Activated T-cell treated with anti-CD3 and anti-CD28 coated beads, Interleukin-2, amount 50 U/mL, for 1 hour (primary cell): ENCODE measurements around the gene GALNTL6.

Experiments used
- DNase-seq: peaks from one replicate; pipeline ENCODE4 v3.0.0-alpha.2; 2020

Gene GALNTL6

GRCh38 chr4:172253409-172253808, 440.2 kb downstream of the GALNTL6 start:
- no peak for DNase-seq

GRCh38 chr4:172256820-172257219, 443.6 kb downstream of the GALNTL6 start:
- no peak for DNase-seq

GRCh38 chr4:172270397-172270796, 457.2 kb downstream of the GALNTL6 start:
- DNase-seq = no peak

- no peak for DNase-seq
These were observed 473.9 kb downstream of the GALNTL6 start for GRCh38 chr4:172287117-172287516.

GRCh38 chr4:172305698-172306097, 492.5 kb downstream of the GALNTL6 start:
- no peak for DNase-seq

GRCh38 chr4:172308078-172308477, 494.9 kb downstream of the GALNTL6 start:
- DNase-seq = no peak

GRCh38 chr4:172311682-172312081, 498.5 kb downstream of the GALNTL6 start:
- DNase-seq = no peak

GRCh38 chr4:172323288-172323687, 510.1 kb downstream of the GALNTL6 start:
- no peak for DNase-seq

GRCh38 chr4:172344308-172344938, 531.2 kb downstream of the GALNTL6 start:
- no peak for DNase-seq

- DNase-seq = no peak
These were observed 535.2 kb downstream of the GALNTL6 start for GRCh38 chr4:172348426-172348825.

- DNase-seq = no peak
These were observed 539.2 kb downstream of the GALNTL6 start for GRCh38 chr4:172352356-172352755.

GRCh38 chr4:172356016-172356415, 542.8 kb downstream of the GALNTL6 start:
- DNase-seq = no peak

- no peak for DNase-seq
These were observed 543.9 kb downstream of the GALNTL6 start for GRCh38 chr4:172357006-172357540.

GRCh38 chr4:172362569-172362968, 549.4 kb downstream of the GALNTL6 start:
- no peak for DNase-seq

- no peak for DNase-seq
These were observed 556.3 kb downstream of the GALNTL6 start for GRCh38 chr4:172369471-172369959.

GRCh38 chr4:172377486-172378140, 564.4 kb downstream of the GALNTL6 start:
- no peak for DNase-seq

GRCh38 chr4:172379834-172380233, 566.6 kb downstream of the GALNTL6 start:
- DNase-seq = no peak

GRCh38 chr4:172390331-172390730, 577.1 kb downstream of the GALNTL6 start:
- DNase-seq = no peak

- DNase-seq = no peak
These were observed 579.5 kb downstream of the GALNTL6 start for GRCh38 chr4:172392741-172393140.

GRCh38 chr4:172393220-172393619, 580.0 kb downstream of the GALNTL6 start:
- DNase-seq = no peak

- DNase-seq = no peak
These were observed 591.5 kb downstream of the GALNTL6 start for GRCh38 chr4:172404676-172405075.

GRCh38 chr4:172410363-172410762, 597.2 kb downstream of the GALNTL6 start:
- DNase-seq = no peak

- no peak for DNase-seq
These were observed 597.9 kb downstream of the GALNTL6 start for GRCh38 chr4:172411149-172411548.

- no peak for DNase-seq
These were observed 599.8 kb downstream of the GALNTL6 start for GRCh38 chr4:172412851-172413580.
